ENCODE data around the gene ZNF175.

ZNF175 gene

DNA sequence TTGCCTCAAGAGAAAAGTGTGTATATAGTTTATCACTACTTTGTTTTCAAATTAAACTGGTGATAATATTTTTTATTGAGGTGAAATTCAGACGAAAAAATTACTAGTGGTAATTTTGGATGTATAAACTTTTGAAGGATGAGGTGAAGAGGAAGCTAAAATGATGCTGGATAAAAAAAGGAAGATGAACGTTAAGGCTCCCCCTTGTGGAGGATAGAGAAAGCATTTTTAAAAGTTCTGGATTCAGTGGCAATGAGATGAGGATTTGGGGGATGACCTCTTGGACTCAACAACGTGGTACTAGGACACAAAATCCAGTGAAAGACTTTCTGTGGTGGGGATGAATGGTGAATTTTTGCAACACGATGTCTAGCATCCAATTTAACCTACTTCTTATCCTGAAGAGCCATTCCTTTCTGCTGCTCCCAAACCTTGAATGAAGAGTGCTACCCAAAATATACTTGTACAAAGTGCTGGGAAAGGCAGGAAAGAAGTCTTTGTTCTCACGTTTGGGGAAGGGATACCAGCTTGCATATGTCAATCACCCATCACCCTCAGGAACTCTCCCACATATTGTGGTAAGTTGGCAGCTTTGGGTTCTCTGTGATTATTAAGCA lies 66.4 kb downstream of the ZNF175 start:
- peak; percentile 74 for DNase-seq

- DNase-seq = no peak
Measured at GRCh38 chr19:51639916-51640315, 68.8 kb downstream of the ZNF175 start.

GRCh38 chr19:51640386-51640785 lies 69.3 kb downstream of the ZNF175 start:
- no peak for DNase-seq

GRCh38 chr19:51641648-51642047 lies 70.6 kb downstream of the ZNF175 start:
- no peak for DNase-seq
